ENCODE measurements around the gene GEMIN5. TPM values are rescaled to one million over a fixed set of nuclear protein-coding genes. Genes with fewer than 3 reads are reported as not detected.

Gene GEMIN5
- total and polyA plus RNA-seq, 2 of the 13 experiments (the other 11 are each of a cell fraction or from before 2014, with no cell fraction given): 6.6 to 28.6 TPM

GRCh38 chr5:154962494-154962893, 24.5 kb upstream of the GEMIN5 start (continued):
- TF ChIP-seq ZNF407 (CRISPR knock-in tag; IDR thresholded peaks at IDR 0.05; ENCODE audit: not compliant biosample characterization): no peak
- TF ChIP-seq SNAPC2 (CRISPR knock-in tag; IDR thresholded peaks at IDR 0.05): no peak
- TF ChIP-seq ZBTB44 (CRISPR knock-in tag; IDR thresholded peaks at IDR 0.05): no peak

Data from HepG2 (cell line).